CD4-positive, alpha-beta T cell treated with Interleukin-17A for 4 hours (primary cell): ENCODE measurements around the gene AKR1B15.

Experiments
- DNase-seq: peaks from one replicate; pipeline ENCODE4 v3.0.0-alpha.2; 2020; ENCODE audit warnings: mixed read lengths

The AKR1B15 gene

DNA sequence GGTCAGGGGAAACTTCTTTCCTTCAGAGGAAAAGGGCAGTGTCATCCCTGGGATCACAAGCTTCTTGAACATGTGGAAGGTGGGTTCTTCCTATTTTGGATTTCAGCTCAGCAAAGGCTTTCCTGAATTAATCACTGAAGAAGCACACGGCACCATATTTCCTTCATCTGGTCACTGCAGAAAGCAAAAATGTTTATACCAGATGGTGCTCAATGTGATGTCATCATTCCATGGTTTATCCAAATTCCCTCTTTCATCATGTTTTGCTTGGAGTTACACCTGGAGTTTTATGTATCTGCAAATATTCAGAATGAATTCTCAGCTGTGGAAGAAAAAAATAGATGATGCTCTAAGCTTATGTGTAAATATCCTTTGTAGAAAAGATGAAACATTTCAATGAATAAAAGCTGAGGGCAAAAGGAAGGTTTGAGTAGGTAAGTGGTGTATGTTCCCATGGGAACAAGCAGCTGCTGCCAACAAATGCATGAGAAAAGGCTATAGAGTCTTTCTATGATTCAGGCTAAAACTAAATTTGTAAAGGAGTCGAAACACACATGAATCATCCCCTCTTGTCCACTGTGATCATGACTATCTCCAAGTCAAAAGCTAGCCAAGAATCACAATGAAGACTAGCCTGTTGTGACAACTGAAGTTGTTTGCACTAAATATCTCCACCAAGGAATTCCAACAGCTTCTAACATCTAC lies 70.9 kb downstream of the AKR1B15 start:
- no peak for DNase-seq

DNA sequence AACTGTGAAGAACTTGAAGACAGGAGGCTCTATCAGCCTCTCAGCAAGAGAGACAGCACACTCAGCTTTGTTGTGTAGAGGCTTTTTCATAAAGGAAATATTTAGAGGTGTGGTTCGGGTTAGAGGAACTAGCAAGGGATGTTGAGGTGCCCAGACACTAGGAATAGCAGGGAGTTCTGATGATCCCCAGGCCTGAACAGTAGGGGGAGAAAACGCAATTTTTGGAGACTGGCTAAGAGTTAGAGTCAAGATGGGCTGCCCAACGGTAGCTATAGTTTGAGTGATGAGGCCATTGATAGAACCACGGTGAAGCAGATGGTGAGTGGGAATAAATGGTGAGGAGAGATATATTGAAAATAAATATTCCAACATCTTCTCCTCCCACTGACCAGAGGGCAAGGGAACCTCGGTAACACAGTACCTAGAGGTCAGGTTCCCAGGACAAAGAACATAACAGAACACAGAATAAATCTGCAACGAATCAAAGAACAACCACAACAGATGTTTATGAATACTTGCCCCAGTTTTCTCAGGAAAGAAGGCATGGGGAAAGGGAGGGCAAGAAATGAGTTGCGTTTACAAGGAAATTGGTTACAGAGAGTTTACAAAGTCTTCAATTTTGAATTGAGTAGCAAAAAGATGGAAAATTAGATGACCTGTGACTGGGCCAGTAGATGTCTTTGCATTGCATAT lies 73.5 kb downstream of the AKR1B15 start:
- no peak for DNase-seq

DNA sequence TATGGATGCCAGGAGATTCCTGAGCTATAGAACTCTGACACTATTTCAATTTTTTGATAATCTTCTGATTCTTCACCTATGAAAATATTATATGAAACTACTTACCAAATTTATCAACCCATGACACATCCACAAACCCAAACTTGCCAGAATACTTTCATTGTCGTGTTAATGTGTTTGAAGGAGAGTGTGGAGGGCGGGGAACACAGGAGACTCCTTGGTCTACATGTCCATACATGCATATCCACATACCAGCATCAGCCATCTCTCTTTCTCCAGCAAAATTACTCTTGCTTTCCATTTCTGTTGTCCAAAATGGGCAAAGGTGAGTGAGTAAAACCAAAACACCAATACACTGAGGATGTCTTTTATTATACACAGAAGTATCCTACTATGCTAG lies 74.3 kb downstream of the AKR1B15 start:
- no peak for DNase-seq

- DNase-seq = no peak
Measured at GRCh38 chr7:134625550-134625949, 76.6 kb downstream of the AKR1B15 start.

DNA sequence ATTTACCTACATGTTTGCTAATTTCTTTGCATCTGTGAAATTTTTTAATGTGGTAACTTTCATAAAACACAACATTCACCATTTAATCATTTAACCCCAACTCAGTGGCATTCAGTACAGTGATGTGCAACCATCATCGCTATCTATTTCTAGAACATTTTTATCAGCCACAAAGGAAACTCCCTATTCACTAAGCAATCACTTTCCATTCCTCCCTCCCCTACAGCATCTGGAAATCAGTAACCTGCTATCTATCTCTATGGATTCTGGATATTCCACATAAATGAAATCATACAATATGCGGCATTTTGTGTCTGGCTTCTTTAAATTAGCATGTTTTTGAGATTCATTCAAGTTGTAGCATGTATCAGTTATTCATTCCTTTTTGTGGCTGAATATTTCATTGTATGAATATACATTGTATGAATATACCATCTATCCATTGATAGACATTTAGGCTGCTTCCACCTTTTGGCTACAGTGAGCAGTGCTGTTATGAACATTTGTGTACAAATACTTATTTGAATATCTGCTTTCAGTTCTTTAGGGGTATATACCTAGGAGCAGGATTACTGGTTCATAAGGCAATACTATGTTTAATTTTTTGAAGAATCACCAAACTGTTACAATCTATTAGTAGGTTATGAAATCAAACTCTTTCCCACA lies 78.3 kb downstream of the AKR1B15 start:
- no peak for DNase-seq

GRCh38 chr7:134627775-134628153 lies 78.9 kb downstream of the AKR1B15 start:
- DNase-seq = no peak

DNA sequence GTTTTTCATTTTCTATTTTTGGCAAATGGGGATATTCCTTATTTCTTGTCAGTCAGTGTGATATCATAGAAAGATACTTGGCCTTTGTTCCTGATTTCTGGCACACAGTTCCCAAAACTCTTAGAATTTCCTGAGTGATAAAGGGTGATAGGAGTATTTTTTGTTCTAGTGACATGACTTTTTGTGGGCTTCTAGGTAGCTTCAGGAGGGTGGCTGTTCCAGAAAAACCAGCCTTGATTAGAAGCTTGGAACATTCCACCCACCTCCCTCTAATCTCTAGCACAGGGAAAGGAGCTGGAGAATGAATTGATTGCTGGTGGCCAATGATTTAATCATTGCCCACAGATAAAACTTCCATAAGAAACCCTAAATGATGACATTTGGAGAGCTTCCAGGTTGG lies 80.5 kb downstream of the AKR1B15 start:
- no peak for DNase-seq
